GM18867 (cell line): ENCODE results near the gene FILIP1L.
"Not testable (repeated sequence)": the region's sequence is repeated elsewhere in the genome, so short reads cannot be mapped to it uniquely, and the experiment has no call there.

ENCODE experiments used
- ATAC-seq: cut with Tn5 transposase; IDR thresholded peaks from one replicate; pipeline ENCODE4 v1.9.1; 2021; ENCODE audit warnings: mild to moderate bottlenecking, moderate library complexity; ENCODE audit not compliant: unreplicated experiment

The FILIP1L gene

GRCh38 chr3:99851955-99852354, 262.3 kb downstream of the FILIP1L start:
- no peak for ATAC-seq

- ATAC-seq: no peak
Measured at GRCh38 chr3:99850608-99851007, 263.7 kb downstream of the FILIP1L start.

DNA sequence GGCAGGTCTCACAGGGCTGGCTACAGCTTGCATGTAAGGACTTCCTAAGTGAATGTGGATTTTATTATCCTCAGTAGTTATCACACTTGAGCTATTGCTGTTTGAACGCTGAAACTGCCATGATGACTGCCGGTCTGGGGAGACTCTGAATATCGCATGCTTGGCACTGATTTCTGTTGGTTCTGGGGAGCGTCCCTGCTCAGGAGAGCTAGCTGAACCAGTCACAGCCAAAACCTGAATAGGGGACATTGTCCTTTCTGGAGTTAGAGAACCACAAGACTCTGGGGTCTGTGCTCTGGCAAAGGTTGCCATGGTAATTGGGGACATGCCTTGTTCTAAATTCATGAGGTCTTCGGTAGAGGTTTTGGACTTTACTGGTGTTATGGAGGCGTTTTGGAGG, 265.9 kb downstream of the FILIP1L start:
- no peak for ATAC-seq

DNA sequence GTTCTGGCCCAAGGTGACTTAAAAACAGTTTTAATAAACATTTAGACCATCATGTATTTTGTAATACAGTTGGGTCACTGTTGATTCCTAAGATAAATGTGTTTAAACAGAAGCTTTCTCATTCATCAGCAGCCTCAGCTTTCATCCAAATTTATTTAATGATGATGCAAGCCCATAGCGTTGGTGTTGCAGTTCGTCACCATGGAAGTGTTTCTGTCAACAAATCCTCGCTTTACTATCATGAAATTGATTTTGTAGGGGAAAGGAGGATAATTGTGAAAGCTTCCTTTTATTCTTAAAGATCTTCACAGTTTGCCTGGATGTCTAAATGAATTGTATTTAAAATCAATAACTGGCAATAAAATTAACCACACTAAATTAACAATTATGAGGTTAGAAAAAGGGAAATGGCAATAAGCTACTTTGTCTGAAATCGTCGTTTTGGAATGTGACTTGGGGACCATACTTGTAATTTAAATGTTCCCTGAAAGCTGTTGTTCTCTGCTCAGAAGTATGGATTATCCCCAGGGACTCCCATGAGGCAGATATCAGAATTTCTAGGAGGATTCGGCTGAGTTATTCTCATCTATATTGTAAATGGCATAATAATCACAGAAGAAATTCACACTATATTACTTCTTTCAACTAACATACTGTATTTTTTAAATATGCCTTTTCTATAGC, 267.7 kb downstream of the FILIP1L start:
- no peak for ATAC-seq

GRCh38 chr3:99845999-99846398, 268.3 kb downstream of the FILIP1L start:
- ATAC-seq: no peak

- no peak for ATAC-seq
Measured at GRCh38 chr3:99845331-99845730, 269.0 kb downstream of the FILIP1L start.

- ATAC-seq: no peak
Measured at GRCh38 chr3:99843590-99844258, 270.6 kb downstream of the FILIP1L start.

DNA sequence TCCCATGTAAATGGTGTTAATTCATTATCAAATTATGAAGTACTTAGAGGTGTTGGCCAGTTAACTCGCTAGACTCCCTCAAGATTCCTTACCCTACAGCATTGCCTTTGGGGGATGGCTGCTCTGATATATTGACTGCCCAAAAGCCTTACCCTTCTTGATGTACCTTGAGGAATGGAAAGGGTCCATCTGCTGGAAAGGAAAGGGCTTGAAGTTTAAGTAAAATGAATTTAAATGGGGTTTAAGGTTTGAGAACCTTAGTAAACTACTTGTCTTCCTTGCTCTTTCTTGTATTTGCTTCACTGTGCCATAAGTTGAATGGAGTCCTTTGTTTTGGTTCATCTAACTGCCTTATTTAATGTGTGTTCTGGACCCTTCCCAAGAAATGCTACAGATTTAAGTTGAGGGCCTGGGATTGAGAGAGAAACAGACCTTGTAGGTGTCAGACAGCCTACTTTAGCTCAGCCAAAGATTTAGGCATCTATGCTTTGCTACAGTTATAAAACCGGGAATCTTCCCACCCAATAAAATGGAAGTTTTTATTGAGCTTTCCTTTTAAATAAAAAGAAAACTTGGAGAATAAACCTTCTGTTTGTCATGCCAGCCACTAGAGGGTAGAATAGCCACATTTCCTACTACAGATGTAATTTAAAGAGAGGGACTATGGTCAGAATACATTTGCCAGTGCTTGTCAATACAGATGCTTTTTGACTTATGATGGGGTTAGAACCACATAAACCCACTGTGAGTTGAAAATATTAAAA, 271.3 kb downstream of the FILIP1L start:
- ATAC-seq: no peak

- ATAC-seq: not testable (repeated sequence)
Measured at GRCh38 chr3:99841949-99842348, 272.4 kb downstream of the FILIP1L start.

DNA sequence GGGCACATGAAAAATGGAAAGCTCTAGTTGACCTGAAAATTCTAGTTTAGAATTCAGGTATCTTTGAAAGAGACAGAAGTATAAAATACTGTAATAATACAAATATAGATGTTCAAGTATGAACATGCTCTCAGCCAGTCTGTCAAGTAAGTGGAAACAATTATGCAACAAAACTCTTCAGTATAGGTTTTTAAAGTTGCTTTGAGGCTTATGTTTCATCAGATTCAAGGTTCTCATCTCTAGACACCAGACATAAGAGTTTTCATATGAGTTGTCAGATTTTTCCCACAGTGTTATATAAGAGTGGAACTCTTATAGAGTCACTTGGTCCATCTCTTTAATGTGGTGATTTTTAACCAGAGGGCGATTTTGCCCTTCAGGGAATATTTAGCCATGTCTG, 274.7 kb downstream of the FILIP1L start:
- no peak for ATAC-seq

- ATAC-seq: no peak
Measured at GRCh38 chr3:99838755-99839154, 275.5 kb downstream of the FILIP1L start.

DNA sequence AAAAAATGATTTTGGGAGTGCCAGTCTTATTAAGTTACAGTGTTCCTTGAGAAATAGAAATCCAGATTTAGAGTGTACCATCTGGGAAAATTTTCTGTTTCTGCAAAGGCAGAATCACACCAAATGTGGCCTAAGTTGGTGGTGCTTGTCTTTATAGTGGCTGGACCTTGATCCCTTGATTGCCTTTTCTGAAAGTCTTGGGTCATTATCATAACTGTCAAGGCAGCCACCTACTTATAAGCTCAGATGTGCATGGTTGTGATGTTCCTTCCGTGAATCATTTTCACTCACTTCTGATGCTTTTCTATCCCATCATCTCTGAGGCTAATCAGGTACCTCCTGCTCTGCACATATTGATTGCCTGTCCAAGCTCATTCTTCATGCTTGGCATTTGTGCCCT, 276.6 kb downstream of the FILIP1L start:
- ATAC-seq: no peak

- ATAC-seq: no peak
Measured at GRCh38 chr3:99836681-99837080, 277.6 kb downstream of the FILIP1L start.

DNA sequence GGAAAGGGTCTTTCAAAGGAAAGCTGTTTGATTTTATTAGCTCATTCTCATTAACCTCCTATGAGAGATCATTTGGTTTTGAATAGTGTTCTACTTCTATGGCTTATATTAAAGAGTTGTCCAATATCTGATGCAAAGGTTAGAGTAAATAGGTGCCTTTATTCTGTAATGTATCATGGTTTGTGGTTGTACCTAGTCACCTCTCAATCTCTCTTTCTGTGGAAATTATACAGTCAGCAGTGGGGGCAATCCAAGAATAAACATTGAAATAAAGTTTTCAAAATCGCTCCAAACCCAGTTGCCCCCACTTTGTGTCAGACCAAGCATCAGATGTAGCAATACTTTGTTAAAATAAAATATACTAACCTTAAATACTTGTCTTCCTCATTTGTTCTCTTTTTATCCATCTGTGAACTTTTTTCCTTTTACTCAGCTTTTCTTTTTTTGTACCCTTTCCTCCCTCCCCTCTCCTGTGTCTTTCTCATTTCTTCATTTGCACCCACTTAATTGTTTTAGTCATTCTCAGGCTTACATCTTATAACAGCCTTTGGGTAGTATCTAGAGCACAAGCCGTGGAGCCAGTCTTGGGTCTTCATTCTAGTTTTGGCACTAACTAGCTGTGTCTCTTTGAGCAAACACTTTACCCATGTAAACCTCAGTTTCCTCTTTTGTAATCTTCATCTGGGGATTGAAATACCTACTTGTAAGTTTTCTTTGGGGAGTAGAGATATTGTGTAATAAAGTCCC, 279.9 kb downstream of the FILIP1L start:
- no peak for ATAC-seq

- ATAC-seq: no peak
Measured at GRCh38 chr3:99833617-99834205, 280.6 kb downstream of the FILIP1L start.

- ATAC-seq: no peak
Measured at GRCh38 chr3:99829844-99830243, 284.5 kb downstream of the FILIP1L start.

- no peak for ATAC-seq
Measured at GRCh38 chr3:99825004-99825640, 289.2 kb downstream of the FILIP1L start.

DNA sequence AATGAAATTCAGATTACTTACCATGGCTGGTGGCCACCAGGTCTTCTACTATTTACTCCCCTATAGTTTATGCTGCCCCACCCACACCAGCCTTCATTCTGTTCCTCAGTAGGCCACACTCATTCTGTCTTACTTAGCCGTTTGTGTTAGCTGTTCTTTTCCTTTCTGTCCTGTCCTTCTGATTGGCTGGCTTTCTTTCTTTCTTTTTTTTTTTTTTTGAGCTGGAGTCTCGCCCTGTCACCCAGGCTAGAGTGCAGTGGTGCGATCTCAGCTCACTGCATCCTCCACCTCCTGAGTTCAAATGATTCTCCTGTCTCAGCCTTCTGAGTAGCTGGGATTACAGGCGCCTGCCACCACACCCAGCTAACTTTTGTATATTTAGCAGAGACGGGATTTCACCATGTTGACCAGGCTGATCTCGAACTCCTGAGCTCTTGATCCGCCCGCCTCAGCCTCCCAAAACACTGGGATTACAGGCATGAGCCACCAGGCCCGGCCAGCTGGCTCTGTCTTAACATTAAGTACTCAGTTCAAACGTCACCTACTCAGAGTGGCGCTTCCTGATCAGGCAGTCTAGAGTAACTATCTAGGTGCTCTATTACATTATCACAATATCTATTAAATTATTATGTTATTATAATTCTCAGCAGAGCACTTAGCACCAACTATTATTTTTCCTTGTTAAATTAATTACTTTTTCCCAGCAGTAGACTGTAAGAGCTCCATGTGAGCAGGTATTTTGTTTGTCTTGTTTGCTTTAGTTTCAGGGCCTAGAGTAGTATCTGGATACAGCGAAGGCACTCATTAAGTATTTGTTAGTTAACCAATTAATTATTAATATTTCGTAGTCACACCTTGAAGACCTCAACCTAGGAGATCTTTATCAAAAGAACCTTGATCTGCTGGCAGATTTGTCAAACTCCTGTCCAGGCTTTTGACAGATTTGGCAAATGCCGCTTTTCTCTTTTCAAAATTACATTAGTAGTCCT, 290.3 kb downstream of the FILIP1L start:
- no peak for ATAC-seq

DNA sequence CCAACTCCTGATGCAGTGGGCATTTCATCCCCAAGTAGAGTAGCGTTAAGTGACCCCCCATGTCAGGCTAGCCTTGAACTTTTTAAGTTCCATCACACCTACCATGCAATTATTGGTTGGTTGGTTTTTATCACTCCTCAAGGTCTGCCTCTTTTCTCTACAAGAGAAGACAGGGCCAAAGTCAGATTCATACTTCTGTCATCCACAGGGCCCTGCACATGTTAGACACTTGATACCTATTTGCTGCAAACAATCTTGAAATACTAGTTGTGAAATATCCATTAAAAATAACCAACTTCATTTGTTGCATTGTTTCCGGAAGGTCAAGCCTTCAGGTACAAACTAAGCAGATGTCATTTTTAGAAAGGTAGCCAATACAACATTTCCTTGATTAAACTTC, 295.5 kb downstream of the FILIP1L start:
- ATAC-seq: no peak
